Measurements from ENCODE around the gene AIMP2. TPM values are rescaled to one million over a fixed set of nuclear protein-coding genes. Genes with fewer than 3 reads are reported as not detected.
"Not testable (repeated sequence)": the region's sequence is repeated elsewhere in the genome, so short reads cannot be mapped to it uniquely, and the experiment has no call there.

AIMP2 gene
- total and polyA plus RNA-seq, 2 of the 8 experiments (the other 6 are each of a cell fraction or from before 2014, with no cell fraction given) = 85.6 to 99.0 TPM

DNA sequence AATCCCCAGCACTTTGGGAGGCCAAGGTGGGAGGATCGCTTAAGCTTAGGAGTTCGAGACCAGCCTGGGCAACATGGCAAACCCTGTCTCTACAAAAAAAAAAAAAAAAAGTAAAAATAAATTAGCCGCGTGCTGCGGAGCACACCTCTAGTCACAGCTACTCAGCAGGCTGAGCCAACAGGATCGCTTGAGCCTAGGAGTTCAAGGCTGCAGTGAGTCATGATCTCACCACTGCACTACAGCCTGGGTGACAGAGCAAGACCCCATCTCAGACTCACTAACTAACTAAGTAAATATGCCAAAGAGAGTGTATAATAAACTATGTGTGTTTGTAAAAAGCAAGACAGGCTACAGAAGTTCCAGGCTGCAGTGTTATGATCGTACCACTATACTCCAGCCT is 45.3 kb upstream of the AIMP2 start:
- H4K8ac ChIP-seq (ENCODE audit: extremely low read depth, insufficient read depth, low read length); CTCF ChIA-PET (ENCODE audit: partially characterized antibody); H3K9me3 ChIP-seq (ENCODE audit: insufficient read depth in 2 of 2, low read depth in 1 of 2, low read length in 1 of 2); H3K79me1 ChIP-seq (ENCODE audit: low read depth, low read length); H3K27ac ChIP-seq (ENCODE audit: low read depth, low read length); H4K20me1 ChIP-seq (replicated peaks in 1 of 2; ENCODE audit: control insufficient read depth in 1 of 2, insufficient read depth in 2 of 2, low read length in 2 of 2); H3K14ac ChIP-seq (ENCODE audit: insufficient read length); H3K56ac ChIP-seq (replicated peaks; ENCODE audit: insufficient read length, low read depth, low read length); POLR2A ChIA-PET (ENCODE audit: partially characterized antibody); H2BK5ac ChIP-seq (ENCODE audit: low read depth, low read length); H2BK20ac ChIP-seq (ENCODE audit: low read length); DNase-seq (ENCODE audit: low read depth in 1 of 2, low spot score in 2 of 2); H4K5ac ChIP-seq (ENCODE audit: insufficient read length, low read depth, low read length); H2BK15ac ChIP-seq (ENCODE audit: low read length); H3K4me1 ChIP-seq (replicated peaks in 1 of 4; ENCODE audit: control insufficient read depth in 3 of 4, insufficient read depth in 4 of 4, low read length in 3 of 4); H4K91ac ChIP-seq (replicated peaks; ENCODE audit: insufficient read length, low read length); H2BK12ac ChIP-seq (ENCODE audit: low read depth, low read length); H3K18ac ChIP-seq (ENCODE audit: extremely low read depth, low read length); H3K4me2 ChIP-seq (ENCODE audit: insufficient read depth in 1 of 2, low read depth in 2 of 2, low read length in 2 of 2); H3K9ac ChIP-seq (replicated peaks in 1 of 4; ENCODE audit: extremely low read depth in 1 of 4, low read depth in 3 of 4, low read length in 3 of 4); H3K27me3 ChIP-seq (replicated peaks in 1 of 4; ENCODE audit: control insufficient read depth in 3 of 4, extremely low read depth in 1 of 4, insufficient read depth in 3 of 4, low read length in 3 of 4); FAIRE-seq; H3K23me2 ChIP-seq (ENCODE audit: low read depth, low read length); H2AFZ ChIP-seq (ENCODE audit: low read length); H3K23ac ChIP-seq (ENCODE audit: insufficient read length); H3K79me2 ChIP-seq (ENCODE audit: control insufficient read depth in 1 of 2, insufficient read depth in 2 of 2, low read length in 2 of 2); H2BK120ac ChIP-seq (replicated peaks; ENCODE audit: low read depth, low read length); H2AK5ac ChIP-seq (ENCODE audit: low read depth, low read length); H3K4ac ChIP-seq (replicated peaks; ENCODE audit: insufficient read length, low read depth, low read length); H3K36me3 ChIP-seq (ENCODE audit: control insufficient read depth in 2 of 4, insufficient read depth in 4 of 4, low read length in 3 of 4); H3K4me3 ChIP-seq (ENCODE audit: extremely low read depth in 1 of 4, insufficient read depth in 2 of 4, low read depth in 3 of 4, low read length in 4 of 4): not testable (repeated sequence)
- no CpG with 5 or more reads among the region's 7 CpGs for WGBS, 2 experiments (ENCODE audit: extremely low coverage in 1 of 2, insufficient coverage in 1 of 2, insufficient read length in 1 of 2, insufficient replicate concordance in 2 of 2, low coverage in 1 of 2, low lambda C conversion rate in 2 of 2, missing lambda C conversion rate in 1 of 2)

DNA sequence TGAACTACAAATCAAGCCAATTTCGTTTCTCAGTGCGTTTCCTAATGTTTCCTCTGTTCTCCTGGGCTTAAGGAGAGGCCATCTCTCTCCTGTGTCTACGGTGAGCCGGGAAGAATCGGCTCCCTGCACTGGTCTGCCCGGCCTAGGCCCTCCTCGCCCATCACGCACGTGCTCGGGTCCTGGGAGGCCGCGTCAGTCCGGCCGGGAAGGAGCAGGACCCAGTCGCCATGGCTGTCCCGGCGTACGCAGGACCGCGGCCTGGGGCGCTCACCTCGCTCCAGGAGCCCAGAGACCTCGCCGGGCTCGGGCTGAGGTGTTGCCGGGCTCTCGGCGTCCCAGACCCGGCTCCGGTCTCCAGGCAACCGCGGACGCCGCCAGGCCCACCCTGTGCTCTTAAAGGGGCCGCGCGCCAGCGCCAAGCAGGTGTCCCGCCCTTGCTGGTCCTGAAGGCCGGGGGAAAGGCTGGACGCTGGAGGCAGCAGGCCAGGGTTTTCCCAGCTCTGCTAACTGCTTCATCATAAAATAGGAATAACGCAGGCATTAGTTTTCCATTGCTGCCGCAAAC is 38.6 kb upstream of the AIMP2 start, which contains the start of gene RSPH10B:
RSPH10B (minus strand) TSS at position 343 of the 565 bp plus-strand sequence. CDS start 3,573 bp downstream, outside the sequence.
- H2AK5ac ChIP-seq (ENCODE audit: low read depth, low read length); H3K23me2 ChIP-seq (ENCODE audit: low read depth, low read length); H2BK20ac ChIP-seq (ENCODE audit: low read length); H3K14ac ChIP-seq (ENCODE audit: insufficient read length); H3K79me2 ChIP-seq (ENCODE audit: control insufficient read depth in 1 of 2, insufficient read depth in 2 of 2, low read length in 2 of 2); H2BK120ac ChIP-seq (replicated peaks; ENCODE audit: low read depth, low read length); H3K18ac ChIP-seq (ENCODE audit: extremely low read depth, low read length); H4K8ac ChIP-seq (ENCODE audit: extremely low read depth, insufficient read depth, low read length); H4K5ac ChIP-seq (ENCODE audit: insufficient read length, low read depth, low read length); H3K23ac ChIP-seq (ENCODE audit: insufficient read length); CTCF ChIA-PET (ENCODE audit: partially characterized antibody); H4K91ac ChIP-seq (replicated peaks; ENCODE audit: insufficient read length, low read length); H3K9ac ChIP-seq (replicated peaks in 1 of 4; ENCODE audit: extremely low read depth in 1 of 4, low read depth in 3 of 4, low read length in 3 of 4); H2BK5ac ChIP-seq (ENCODE audit: low read depth, low read length); H3K4me1 ChIP-seq (replicated peaks in 1 of 4; ENCODE audit: control insufficient read depth in 3 of 4, insufficient read depth in 4 of 4, low read length in 3 of 4); FAIRE-seq; H2BK12ac ChIP-seq (ENCODE audit: low read depth, low read length); H3K27ac ChIP-seq (ENCODE audit: low read depth, low read length); H2BK15ac ChIP-seq (ENCODE audit: low read length); H3K36me3 ChIP-seq (ENCODE audit: control insufficient read depth in 2 of 4, insufficient read depth in 4 of 4, low read length in 3 of 4); H3K27me3 ChIP-seq (replicated peaks in 1 of 4; ENCODE audit: control insufficient read depth in 3 of 4, extremely low read depth in 1 of 4, insufficient read depth in 3 of 4, low read length in 3 of 4); H3K79me1 ChIP-seq (ENCODE audit: low read depth, low read length); H4K20me1 ChIP-seq (replicated peaks in 1 of 2; ENCODE audit: control insufficient read depth in 1 of 2, insufficient read depth in 2 of 2, low read length in 2 of 2); H3K9me3 ChIP-seq (ENCODE audit: insufficient read depth in 2 of 2, low read depth in 1 of 2, low read length in 1 of 2); POLR2A ChIA-PET (ENCODE audit: partially characterized antibody); H3K4ac ChIP-seq (replicated peaks; ENCODE audit: insufficient read length, low read depth, low read length); H2AFZ ChIP-seq (ENCODE audit: low read length); H3K56ac ChIP-seq (replicated peaks; ENCODE audit: insufficient read length, low read depth, low read length): not testable (repeated sequence)
- Histone ChIP-seq H3K4me2 (ENCODE audit: insufficient read depth in 1 of 2, low read depth in 2 of 2, low read length in 2 of 2) (peak within 1 kb of the TSS in 1 of 2 experiments; percentile 42; a peak in 1 of 4 replicates), H3K4me3 (ENCODE audit: extremely low read depth in 1 of 4, insufficient read depth in 2 of 4, low read depth in 3 of 4, low read length in 4 of 4) (peak within 1 kb of the TSS in 1 of 4 experiments; percentile 20; a peak in 1 of 8 replicates)
- DNase-seq (ENCODE audit: low read depth in 1 of 2, low spot score in 2 of 2) = peak in 1 of 2 experiments; percentile 57
- WGBS, 2 experiments (ENCODE audit: extremely low coverage in 1 of 2, insufficient coverage in 1 of 2, insufficient read length in 1 of 2, insufficient replicate concordance in 2 of 2, low coverage in 1 of 2, low lambda C conversion rate in 2 of 2, missing lambda C conversion rate in 1 of 2) = 2% methylated on average over 7 of the region's 43 CpGs; no CpG with 5 or more reads in 1 of the 2 experiments

All from H1 (cell line).